Smooth muscle cell (in vitro differentiated cells): ENCODE results near the gene NPR2. TPM values are rescaled to one million over a fixed set of nuclear protein-coding genes. Genes with fewer than 3 reads are reported as not detected.

Experiments
- DNase-seq: peaks from one replicate; lab custom pipeline; 2025; ENCODE audit not compliant: unreplicated experiment; lab: John Stamatoyannopoulos, UW
- H2AFZ ChIP-seq: fragments of 200-600 bp; sonication (generic); 2 replicates; pipeline ENCODE4 v1.6.0; 2016; ENCODE audit warnings: antibody characterized with exemption, low read depth, mild to moderate bottlenecking
- H3F3A ChIP-seq: fragments of 200-600 bp; sonication (generic); 2 replicates; pipeline ENCODE4 v1.6.0; 2017; ENCODE audit warnings: antibody characterized with exemption, low read depth
- H3K27ac ChIP-seq: fragments of 200-600 bp; sonication (generic); 2 replicates; pipeline ENCODE4 v1.5.1; 2016; ENCODE audit warnings: low read depth, mild to moderate bottlenecking
- H3K27me3 ChIP-seq: fragments of 200-600 bp; sonication (generic); 2 replicates; pipeline ENCODE4 v1.6.1; 2016; ENCODE audit warnings: low read depth, mild to moderate bottlenecking
- H3K36me3 ChIP-seq: fragments of 200-600 bp; sonication (generic); 2 replicates; pipeline ENCODE4 v1.5.1; 2016; ENCODE audit warnings: low read depth
- H3K4me1 ChIP-seq: fragments of 200-600 bp; sonication (generic); 2 replicates; pipeline ENCODE4 v1.5.1; 2016; ENCODE audit warnings: low read depth
- H3K4me2 ChIP-seq: fragments of 200-600 bp; sonication (generic); 2 replicates; pipeline ENCODE4 v1.6.0; 2016; ENCODE audit warnings: mild to moderate bottlenecking
- H3K4me3 ChIP-seq: fragments of 200-600 bp; sonication (generic); 2 replicates; pipeline ENCODE4 v1.5.1; 2016; ENCODE audit warnings: mild to moderate bottlenecking
- H3K79me2 ChIP-seq: fragments of 200-600 bp; sonication (generic); 2 replicates; pipeline ENCODE4 v1.6.0; 2016; ENCODE audit warnings: low read depth, mild to moderate bottlenecking
- H3K9ac ChIP-seq: fragments of 200-600 bp; sonication (generic); 2 replicates; pipeline ENCODE4 v1.6.0; 2016; ENCODE audit warnings: low read depth
- H3K9me3 ChIP-seq: fragments of 200-600 bp; sonication (generic); replicated peaks from 2 replicates; pipeline ENCODE4 v1.5.1; 2016; ENCODE audit warnings: low read depth
- H4K20me1 ChIP-seq: fragments of 200-600 bp; sonication (generic); 2 replicates; pipeline ENCODE4 v1.6.0; 2016; ENCODE audit warnings: low read depth
- WGBS: methylation state at CpG from one replicate; pipeline ENCODE4 v1.1.7; 2016; ENCODE audit warnings: low lambda C conversion rate; 5-methylcytosine and 5-hydroxymethylcytosine counted together
- polyA plus RNA-seq: library from polyadenylated mRNA; unstranded; fragments of >200 nt; fragmentation: Nextera tagmentation; extraction: Ambion mirVana; gene quantifications from 2 replicates; pipeline ENCODE4 v1.2.1, GENCODE V29; 2016
- total RNA-seq: library from RNA; depleted of rRNA; stranded (reverse); fragments of >200 nt; gene quantifications from 2 replicates; pipeline ENCODE4 v1.2.3, GENCODE V29; 2014
- TF ChIP-seq, protein P1 (sequence below): fragments of 200-600 bp; sonication (generic); IDR thresholded peaks from 2 replicates; pipeline ENCODE4 v1.5.1; 2017; ENCODE audit warnings: borderline replicate concordance, mild to moderate bottlenecking, antibody characterized with exemption; ENCODE audit not compliant: insufficient read depth, poor library complexity, severe bottlenecking

Gene NPR2
- total and polyA plus RNA-seq, 2 experiments from 2014 or later, result 16.4 to 19.4 TPM

- TF ChIP-seq, protein P1, sequence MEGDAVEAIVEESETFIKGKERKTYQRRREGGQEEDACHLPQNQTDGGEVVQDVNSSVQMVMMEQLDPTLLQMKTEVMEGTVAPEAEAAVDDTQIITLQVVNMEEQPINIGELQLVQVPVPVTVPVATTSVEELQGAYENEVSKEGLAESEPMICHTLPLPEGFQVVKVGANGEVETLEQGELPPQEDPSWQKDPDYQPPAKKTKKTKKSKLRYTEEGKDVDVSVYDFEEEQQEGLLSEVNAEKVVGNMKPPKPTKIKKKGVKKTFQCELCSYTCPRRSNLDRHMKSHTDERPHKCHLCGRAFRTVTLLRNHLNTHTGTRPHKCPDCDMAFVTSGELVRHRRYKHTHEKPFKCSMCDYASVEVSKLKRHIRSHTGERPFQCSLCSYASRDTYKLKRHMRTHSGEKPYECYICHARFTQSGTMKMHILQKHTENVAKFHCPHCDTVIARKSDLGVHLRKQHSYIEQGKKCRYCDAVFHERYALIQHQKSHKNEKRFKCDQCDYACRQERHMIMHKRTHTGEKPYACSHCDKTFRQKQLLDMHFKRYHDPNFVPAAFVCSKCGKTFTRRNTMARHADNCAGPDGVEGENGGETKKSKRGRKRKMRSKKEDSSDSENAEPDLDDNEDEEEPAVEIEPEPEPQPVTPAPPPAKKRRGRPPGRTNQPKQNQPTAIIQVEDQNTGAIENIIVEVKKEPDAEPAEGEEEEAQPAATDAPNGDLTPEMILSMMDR, result no peak
- Histone ChIP-seq H3F3A (no peaks in the 10 kb centered on the region), H3K4me1 (peaks cover 12% of the 10 kb centered on the region), H4K20me1 (no peaks in the 10 kb centered on the region), H3K79me2 (no peaks in the 10 kb centered on the region), H3K4me3 (no peak overlapping the region), H3K4me2 (no peak overlapping the region), H2AFZ (no peak overlapping the region), H3K9me3 (no peaks in the 10 kb centered on the region), H3K9ac (no peak overlapping the region), H3K27me3 (peaks cover 16% of the 10 kb centered on the region), H3K27ac (no peak overlapping the region), H3K36me3 (no peaks in the 10 kb centered on the region)
- no peak for DNase-seq
- 70% methylated on average over 7 of the region's 7 CpGs for WGBS
Observed at GRCh38 chr9:35774907-35775635, 16.3 kb upstream of the NPR2 start.

GRCh38 chr9:35776018-35776417 lies 15.4 kb upstream of the NPR2 start:
- Histone ChIP-seq H3K79me2 (no peaks in the 10 kb centered on the region), H3K4me2 (no peak overlapping the region), H4K20me1 (no peaks in the 10 kb centered on the region), H3K36me3 (no peaks in the 10 kb centered on the region), H3K4me3 (no peak overlapping the region), H3K4me1 (peaks cover 12% of the 10 kb centered on the region), H3K9ac (no peak overlapping the region), H3K27me3 (peaks cover 21% of the 10 kb centered on the region), H2AFZ (no peak overlapping the region), H3K9me3 (no peaks in the 10 kb centered on the region), H3F3A (no peaks in the 10 kb centered on the region), H3K27ac (no peak overlapping the region)
- TF ChIP-seq, protein P1, result no peak
- WGBS, result 94% methylated on average over 4 of the region's 4 CpGs
- DNase-seq, result no peak

- H3K4me2 ChIP-seq, result no peak overlapping the region
- no peaks in the 10 kb centered on the region for H3K79me2 ChIP-seq
- H3K27me3 ChIP-seq, result peaks cover 21% of the 10 kb centered on the region
- no peak overlapping the region for H3K4me3 ChIP-seq
- H3K27ac ChIP-seq, result no peak overlapping the region
- H3F3A ChIP-seq, result no peaks in the 10 kb centered on the region
- H3K9ac ChIP-seq, result no peak overlapping the region
- no peaks in the 10 kb centered on the region for H3K9me3 ChIP-seq
- no peak overlapping the region for H2AFZ ChIP-seq
- H3K4me1 ChIP-seq, result peaks cover 12% of the 10 kb centered on the region
- TF ChIP-seq, protein P1, result no peak
- 92% methylated on average over 3 of the region's 3 CpGs for WGBS
- H4K20me1 ChIP-seq, result no peaks in the 10 kb centered on the region
- no peaks in the 10 kb centered on the region for H3K36me3 ChIP-seq
- no peak for DNase-seq
Observed at GRCh38 chr9:35778496-35778895, 12.9 kb upstream of the NPR2 start.

- H3K4me3 ChIP-seq, result no peak overlapping the region
- DNase-seq, result no peak
- 80% methylated on average over 1 of the region's 2 CpGs for whole genome bisulfite sequencing
Observed at GRCh38 chr9:35781066-35781465, 10.3 kb upstream of the NPR2 start.

More at GRCh38 chr9:35781066-35781465, 10.3 kb upstream of the NPR2 start:
- Histone ChIP-seq H3K4me2 (no peak overlapping the region), H3K27ac (no peak overlapping the region), H3F3A (no peaks in the 10 kb centered on the region), H3K4me1 (peaks cover under 1% of the 10 kb centered on the region), H3K9ac (no peak overlapping the region), H3K79me2 (no peaks in the 10 kb centered on the region), H2AFZ (no peak overlapping the region), H3K9me3 (no peaks in the 10 kb centered on the region), H3K36me3 (no peaks in the 10 kb centered on the region), H4K20me1 (no peaks in the 10 kb centered on the region), H3K27me3 (peaks cover 21% of the 10 kb centered on the region)
- TF ChIP-seq, protein P1, result no peak
